ENCODE results near the gene PIK3CB. TPM values are rescaled to one million over a fixed set of nuclear protein-coding genes. Genes with fewer than 3 reads are reported as not detected.

Gene PIK3CB
- total and polyA plus RNA-seq, 2 of the 8 experiments (the other 6 are each of a cell fraction or from before 2014, with no cell fraction given) = 8.3 to 35.2 TPM

DNA sequence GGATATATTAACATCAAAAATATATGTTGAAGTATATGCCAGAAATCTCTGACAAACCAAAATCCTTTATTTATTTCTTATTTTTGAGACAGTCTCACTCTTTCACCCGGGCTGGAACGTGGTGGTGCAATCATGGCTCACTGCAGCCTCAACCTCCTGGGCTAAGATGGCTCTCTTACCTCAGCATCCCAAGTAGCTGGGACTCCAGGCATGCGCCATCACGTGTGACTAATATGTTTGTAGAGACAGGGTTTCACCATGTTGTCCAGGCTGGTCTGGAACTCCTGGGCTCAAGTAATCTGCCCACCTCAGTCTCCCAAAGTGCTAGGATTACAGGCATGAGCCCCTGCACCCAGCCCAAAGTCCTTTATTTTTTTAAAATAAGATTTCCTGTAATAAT lies 214.3 kb downstream of the PIK3CB start (continued):
- no peak for TF ChIP-seq EP300 (IDR thresholded peaks at IDR 0.05; ENCODE audit: borderline replicate concordance in 1 of 2, low read depth in 2 of 2, low read length in 2 of 2)
- no peak for TF ChIP-seq BCL11A (IDR thresholded peaks at IDR 0.05; ENCODE audit: low read depth in 2 of 2, low read length in 2 of 2)
